ENCODE data around the gene TK2.
"Not testable (repeated sequence)": the region's sequence is repeated elsewhere in the genome, so short reads cannot be mapped to it uniquely, and the experiment has no call there.

The TK2 gene

GRCh38 chr16:66502020-66502913, 47.7 kb downstream of the TK2 start:
- DNase-seq: no peak

- not testable (repeated sequence) for DNase-seq
These were observed 48.4 kb downstream of the TK2 start for GRCh38 chr16:66501563-66501962.

- not testable (repeated sequence) for DNase-seq
These were observed 52.0 kb downstream of the TK2 start for GRCh38 chr16:66497921-66498320.

GRCh38 chr16:66496226-66496625, 53.7 kb downstream of the TK2 start:
- not testable (repeated sequence) for DNase-seq

- no peak for DNase-seq
These were observed 54.5 kb downstream of the TK2 start for GRCh38 chr16:66495440-66495839.

- DNase-seq: no peak
These were observed 55.0 kb downstream of the TK2 start for GRCh38 chr16:66494916-66495315.

GRCh38 chr16:66493490-66494401, 56.2 kb downstream of the TK2 start:
- no peak for DNase-seq

GRCh38 chr16:66491716-66492064, 58.2 kb downstream of the TK2 start:
- DNase-seq: no peak

- no peak for DNase-seq
These were observed 58.9 kb downstream of the TK2 start for GRCh38 chr16:66490774-66491715.

GRCh38 chr16:66489818-66490217, 60.1 kb downstream of the TK2 start:
- DNase-seq: no peak

GRCh38 chr16:66489385-66489784, 60.5 kb downstream of the TK2 start:
- DNase-seq: no peak

- DNase-seq: no peak
These were observed 61.4 kb downstream of the TK2 start for GRCh38 chr16:66488505-66488904.

GRCh38 chr16:66487580-66488275, 62.2 kb downstream of the TK2 start:
- no peak for DNase-seq

GRCh38 chr16:66486773-66487579, 62.9 kb downstream of the TK2 start:
- peak; percentile 43 for DNase-seq

- DNase-seq: no peak
These were observed 63.6 kb downstream of the TK2 start for GRCh38 chr16:66486199-66486772.

GRCh38 chr16:66485376-66485775, 64.5 kb downstream of the TK2 start:
- no peak for DNase-seq

GRCh38 chr16:66484453-66485213, 65.3 kb downstream of the TK2 start:
- no peak for DNase-seq

GRCh38 chr16:66483689-66484452, 66.1 kb downstream of the TK2 start:
- peak; percentile 19 for DNase-seq

GRCh38 chr16:66481943-66482390, 68.0 kb downstream of the TK2 start:
- DNase-seq: no peak

Measured in KG1 (cell line).